ENCODE results near the gene GBA3.

- TF ChIP-seq CTCF (IDR thresholded peaks at IDR 0.05), result no peak
- no peak for TF ChIP-seq POLR2AphosphoS5 (IDR thresholded peaks at IDR 0.05)
- TF ChIP-seq POLR2A (IDR thresholded peaks at IDR 0.05), result no peak
These were observed 87.6 kb downstream of the GBA3 start for GRCh38 chr4:22780317-22780716.
